NCI-H345 treated with DMSO at 0.1 percent for 48 hours (cell line): ENCODE data around the gene LAMA2.
"Not testable (repeated sequence)": the region's sequence is repeated elsewhere in the genome, so short reads cannot be mapped to it uniquely, and the experiment has no call there.

Experiments
- DNase-seq: peaks from one replicate; lab custom pipeline; 2025; ENCODE audit not compliant: unreplicated experiment; lab: John Stamatoyannopoulos, UW

Gene LAMA2

DNA sequence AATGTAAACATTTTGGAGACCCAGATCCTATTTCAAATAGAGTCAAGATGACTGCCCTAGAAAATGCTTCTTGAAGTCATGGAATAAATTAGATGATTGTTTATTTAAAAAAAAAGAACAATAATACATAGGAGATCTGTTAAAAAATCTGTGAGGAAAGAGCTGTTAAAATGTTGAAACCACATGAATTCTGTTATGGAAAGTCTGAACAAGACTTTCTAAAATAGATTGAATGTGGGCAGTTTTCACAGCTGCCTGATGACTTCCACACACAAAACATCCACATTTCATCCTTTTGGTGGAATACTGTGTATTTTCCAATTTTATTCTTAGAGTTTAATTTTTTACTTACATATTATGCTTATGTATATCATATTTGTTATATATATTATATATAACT lies 186.1 kb downstream of the LAMA2 start:
- no peak for DNase-seq

DNA sequence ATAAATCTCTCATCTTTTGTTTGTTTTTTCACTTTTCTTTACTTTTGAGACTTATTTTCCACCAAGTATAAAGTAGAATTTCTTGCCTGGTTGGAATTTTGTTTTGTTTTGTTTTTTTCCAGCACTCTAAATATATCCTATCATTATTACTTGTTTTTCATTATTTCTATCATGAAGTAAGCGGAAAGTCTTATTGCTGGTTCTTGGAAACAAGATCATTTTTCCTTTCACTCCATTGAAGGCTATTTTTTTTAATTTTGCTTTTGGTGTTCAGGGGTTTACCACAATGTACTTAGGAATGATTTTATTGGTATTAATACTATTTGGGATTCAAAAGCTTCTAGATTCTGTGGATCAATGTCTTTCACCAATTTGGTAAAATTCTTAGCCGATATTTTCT lies 190.1 kb downstream of the LAMA2 start:
- DNase-seq, result no peak

DNA sequence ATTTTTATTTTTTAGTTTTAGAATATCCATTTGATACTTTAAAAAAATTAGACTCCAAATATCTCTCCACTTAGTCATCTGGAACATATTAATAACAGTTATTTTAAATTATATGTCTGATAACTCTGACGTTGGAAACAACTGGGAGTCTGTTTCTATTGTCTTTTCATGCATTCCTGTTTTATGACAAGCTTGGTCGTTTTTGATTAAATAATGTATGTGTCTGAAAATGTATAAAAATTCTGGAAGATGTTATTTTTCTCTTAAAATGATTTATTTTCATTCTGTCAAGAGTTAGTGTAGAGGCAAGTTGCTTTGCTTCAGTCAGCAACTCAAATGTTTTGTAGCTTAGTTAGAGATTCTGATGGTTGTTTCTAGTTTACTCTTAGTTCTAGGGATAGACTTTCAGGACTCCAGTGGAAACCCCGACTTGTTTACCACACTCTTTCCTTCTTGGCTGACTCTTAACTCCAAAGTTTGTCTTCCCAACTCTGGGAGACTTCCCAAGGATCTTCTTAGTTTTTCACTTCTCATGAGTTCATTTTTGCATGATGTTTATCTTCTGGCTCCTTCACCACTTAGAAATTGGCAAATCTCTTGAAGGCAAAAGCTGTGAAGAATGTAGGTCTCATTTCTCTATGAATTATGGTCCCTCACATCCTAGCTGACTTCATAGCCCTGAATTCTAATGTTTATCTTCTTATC lies 190.9 kb downstream of the LAMA2 start:
- DNase-seq, result no peak

DNA sequence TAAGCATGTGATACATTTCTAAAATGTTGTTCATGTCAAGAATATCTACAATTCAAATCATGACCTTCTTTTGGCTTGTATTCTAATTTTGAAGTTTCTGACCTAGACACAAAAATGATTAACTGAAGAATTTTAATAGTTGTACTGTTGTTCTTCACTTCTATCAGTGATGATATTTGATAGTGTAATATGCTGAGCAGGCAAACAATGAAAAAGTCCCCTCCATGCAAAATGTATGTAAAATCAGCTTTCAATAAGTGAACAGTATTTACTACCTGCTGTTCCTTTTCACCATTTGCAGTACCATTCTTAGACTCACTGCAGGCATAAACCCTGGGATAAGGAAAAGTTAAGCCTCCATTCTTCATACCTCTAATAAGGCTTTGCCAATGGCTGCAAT lies 201.5 kb downstream of the LAMA2 start:
- DNase-seq, result no peak

DNA sequence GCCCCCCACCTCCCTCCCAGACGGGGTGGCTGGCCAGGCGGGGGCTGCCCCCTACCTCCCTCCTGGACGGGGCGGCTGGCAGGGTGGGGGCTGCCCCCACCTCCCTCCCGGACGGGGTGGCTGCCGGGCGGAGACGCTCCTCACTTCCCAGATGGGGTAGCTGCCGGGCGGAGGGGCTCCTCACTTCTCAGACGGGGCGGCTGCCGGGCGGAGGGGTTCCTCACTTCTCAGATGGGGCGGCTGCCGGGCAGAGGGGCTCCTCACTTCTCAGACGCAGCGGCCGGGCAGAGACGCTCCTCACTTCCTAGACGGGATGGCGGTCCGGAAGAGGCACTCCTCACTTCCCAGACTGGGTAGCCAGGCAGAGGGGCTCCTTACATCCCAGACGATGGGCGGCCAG lies 205.5 kb downstream of the LAMA2 start:
- DNase-seq, result not testable (repeated sequence)

DNA sequence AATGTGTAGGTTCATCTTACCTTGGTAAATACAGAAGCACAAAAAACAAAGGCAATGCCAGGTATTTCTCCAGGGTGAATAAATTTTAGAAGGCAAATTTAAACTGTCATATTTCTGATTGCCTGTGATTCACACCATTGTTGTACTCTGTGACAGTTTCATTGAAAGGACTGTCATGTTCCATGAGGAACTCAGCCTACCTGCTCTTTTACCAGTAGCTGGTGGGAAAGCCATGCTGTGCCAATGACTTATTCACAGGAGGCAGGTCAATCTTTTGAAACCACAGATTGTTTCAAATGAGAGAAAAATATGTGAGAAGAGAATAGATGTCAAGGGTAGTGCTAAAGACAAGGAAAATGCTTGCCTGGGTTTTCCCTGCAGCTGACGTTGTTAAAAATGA lies 206.4 kb downstream of the LAMA2 start:
- DNase-seq, result no peak

- DNase-seq, result no peak
Measured at GRCh38 chr6:129094147-129094546, 211.2 kb downstream of the LAMA2 start.

DNA sequence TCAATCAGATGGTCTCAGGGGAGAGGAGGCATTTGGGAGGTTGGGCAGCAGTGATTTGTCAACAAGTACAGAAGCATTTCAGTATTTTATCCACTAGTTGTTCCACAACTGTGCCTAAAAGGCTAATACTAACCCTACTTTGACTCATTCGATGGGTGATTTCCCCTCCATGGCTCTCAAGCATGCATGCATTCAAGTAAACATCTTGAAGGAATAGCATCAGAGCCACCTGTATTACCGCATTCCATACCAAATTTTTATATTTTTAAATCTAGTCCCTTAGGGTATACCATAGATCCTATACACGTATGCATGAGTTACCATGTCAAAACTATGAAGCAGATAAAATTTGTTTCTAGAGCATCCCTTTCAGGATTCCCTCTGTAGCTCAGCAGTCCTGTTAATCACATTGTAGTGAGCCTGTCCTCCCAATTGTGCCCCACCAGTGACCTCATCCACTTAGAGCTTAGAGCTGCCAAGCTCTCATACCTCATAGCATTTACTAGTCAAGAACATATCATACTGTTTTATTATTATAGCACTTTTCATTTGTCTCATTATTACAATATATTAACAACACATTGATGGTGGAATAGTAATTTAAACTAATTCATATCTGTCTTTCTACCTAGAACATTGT lies 213.8 kb downstream of the LAMA2 start:
- no peak for DNase-seq

DNA sequence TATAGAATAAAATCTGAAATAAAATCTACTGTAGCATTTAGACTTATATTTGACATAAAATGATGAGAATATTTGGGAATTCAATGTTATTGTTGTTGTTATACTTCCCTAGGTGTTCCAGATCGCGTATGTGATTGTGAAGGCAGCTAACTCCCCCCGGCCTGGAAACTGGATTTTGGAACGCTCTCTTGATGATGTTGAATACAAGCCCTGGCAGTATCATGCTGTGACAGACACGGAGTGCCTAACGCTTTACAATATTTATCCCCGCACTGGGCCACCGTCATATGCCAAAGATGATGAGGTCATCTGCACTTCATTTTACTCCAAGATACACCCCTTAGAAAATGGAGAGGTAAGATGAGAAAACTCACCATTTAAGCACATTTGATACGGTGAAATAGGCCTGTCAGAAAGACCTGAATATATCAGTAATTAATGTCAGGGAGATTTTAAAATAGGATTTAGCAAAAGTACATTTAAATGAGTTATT lies 215.2 kb downstream of the LAMA2 start:
- no peak for DNase-seq

DNA sequence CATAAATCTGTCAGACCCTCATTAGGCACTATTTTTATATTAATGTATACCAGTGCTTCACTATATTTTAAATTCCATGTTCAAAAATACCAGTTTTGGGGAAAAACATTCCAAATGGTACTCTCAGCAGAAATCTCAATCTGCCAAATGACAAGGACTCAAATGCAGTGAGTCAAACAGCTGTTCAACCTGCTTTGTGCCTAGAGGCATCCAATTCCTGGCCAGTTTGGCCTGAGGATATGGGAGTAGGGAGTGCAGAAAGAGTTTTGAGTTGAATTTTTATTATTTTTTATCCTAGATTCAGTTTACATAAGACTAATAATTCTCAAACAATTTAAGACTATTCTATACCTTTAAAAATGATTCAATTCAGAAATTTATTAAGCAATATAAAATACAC lies 216.8 kb downstream of the LAMA2 start:
- DNase-seq, result no peak

DNA sequence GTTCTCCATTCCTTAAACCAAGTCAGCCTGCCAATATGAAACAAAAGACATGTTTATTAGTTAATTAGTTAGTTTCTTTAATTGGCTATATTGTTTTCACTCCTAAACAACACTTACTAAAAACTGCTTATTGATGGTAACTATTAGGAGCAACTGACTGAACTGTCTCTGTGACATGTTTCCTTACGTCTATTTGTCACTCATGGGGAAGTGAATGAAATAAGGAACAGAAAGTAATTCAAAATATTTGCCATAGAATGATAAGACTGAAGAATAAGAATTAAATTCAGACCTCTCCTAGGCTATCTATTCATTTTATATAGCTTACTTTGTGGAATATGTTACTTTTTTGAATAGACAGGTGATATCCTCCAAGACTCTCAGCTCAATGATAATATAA lies 217.2 kb downstream of the LAMA2 start:
- no peak for DNase-seq

DNA sequence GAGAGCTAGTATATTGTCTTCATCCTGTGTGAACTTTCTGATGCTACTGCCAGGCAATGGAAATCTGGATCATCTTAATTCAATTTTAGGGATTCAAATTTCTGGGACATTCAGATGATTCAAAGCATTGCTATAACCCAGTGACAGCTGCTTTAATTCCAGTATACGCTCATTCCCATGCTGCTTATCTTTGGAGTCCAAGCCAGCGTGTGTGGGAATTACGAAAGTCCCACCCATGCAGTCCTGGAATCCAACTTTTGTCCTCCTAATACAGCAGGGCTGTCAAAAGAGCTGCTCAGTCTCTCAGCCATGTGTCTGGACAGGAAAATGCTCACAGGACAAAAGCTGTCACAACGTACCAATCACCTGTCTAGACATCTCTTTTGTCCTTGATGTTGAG lies 219.8 kb downstream of the LAMA2 start:
- no peak for DNase-seq

DNA sequence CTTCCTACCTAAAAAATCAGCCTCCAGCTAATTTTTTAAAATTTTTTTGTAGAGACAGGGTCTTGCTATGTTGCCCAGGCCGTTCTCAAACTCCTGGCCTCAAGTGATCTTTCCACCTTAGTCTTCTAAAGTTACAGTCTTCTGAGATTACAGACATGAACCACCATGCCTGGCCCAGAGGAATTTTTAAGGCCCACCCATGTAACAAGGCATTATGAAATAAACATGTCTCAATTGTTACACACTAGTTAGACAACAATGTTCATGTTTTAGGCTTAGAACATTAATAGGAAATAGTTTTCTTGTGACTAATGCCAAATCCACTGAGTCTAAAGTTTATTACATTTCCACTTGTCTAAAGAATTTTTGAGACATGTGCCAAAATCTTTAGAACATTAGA lies 221.2 kb downstream of the LAMA2 start:
- no peak for DNase-seq

DNA sequence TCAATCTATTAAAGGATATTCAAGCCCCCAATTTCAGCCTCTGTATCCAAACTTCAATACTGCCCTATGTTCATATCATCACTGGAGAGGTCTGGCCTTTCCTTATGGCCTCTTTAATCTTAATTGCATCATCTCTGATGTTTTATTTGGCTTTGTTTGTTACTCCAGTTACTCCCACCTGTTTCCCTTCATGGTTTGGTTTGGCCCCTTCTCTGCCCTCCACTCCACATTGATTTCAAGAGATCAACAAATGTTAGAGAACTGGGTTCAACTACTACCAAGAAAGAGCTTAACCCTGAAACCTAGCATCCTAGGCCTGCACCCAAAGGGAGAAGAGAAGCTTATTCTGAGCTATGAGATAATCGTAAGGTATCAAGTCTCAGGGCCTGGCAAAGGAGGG lies 221.6 kb downstream of the LAMA2 start:
- DNase-seq, result no peak

- DNase-seq, result no peak
Measured at GRCh38 chr6:129105035-129105434, 222.1 kb downstream of the LAMA2 start.

DNA sequence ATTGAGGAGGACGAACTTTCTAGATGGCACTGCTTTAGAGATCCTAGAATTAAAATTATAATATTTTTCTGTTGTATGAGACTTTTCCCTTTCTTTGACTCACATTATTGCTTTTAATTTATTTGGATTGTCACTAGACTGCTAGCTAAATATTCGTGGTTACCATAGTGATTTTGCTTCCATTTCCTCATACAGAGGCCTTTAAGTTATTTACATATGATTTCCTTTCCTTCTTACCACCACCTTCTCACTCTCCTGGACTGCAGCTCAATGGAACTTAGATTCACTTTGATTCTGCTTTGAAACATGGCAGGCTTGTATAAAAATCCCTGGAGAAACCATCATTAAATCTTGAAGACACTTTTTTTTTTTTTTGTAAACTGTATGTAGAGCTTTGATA lies 222.9 kb downstream of the LAMA2 start:
- DNase-seq, result no peak

- no peak for DNase-seq
Measured at GRCh38 chr6:129108337-129108736, 225.4 kb downstream of the LAMA2 start.

GRCh38 chr6:129110690-129111343 lies 227.9 kb downstream of the LAMA2 start:
- DNase-seq, result no peak

GRCh38 chr6:129111346-129111745 lies 228.4 kb downstream of the LAMA2 start:
- DNase-seq, result no peak

DNA sequence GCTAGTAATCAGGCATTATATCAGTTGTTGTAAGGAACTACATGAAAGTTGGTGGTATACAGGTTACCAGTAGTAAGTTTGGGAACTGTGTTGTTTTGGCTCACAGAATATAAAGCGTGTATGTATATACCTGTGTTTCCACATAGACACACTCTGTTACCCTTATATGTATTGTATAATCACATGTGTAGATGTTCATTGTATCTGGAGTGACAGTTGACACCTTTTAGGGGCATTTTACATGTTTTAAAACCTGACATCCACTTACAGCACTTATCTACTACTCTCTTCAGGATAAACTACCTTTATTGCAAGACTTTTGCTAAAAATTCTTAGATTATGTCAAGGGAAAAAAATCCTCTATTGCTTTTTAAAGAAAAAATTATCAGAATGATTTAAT lies 228.9 kb downstream of the LAMA2 start:
- no peak for DNase-seq

- DNase-seq, result no peak
Measured at GRCh38 chr6:129112591-129112990, 229.7 kb downstream of the LAMA2 start.

DNA sequence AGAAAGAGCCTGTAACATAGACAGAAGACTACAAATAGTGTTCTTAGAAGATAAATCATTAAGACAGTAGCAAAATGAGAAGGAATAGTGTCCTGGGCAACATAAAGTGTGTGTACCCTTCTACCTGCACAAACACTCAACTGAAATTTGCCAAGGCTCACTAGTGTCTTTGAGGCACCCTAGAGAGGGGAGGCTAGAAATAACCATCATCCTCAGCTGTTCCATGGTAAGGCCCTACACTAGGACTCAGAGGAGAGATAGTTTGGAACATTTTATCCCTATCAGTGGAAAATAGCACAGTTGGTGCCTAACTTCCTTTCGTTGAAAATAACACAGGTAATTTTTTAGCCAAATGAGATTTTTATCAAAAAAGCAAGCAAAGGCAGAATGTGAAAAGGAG lies 230.7 kb downstream of the LAMA2 start:
- no peak for DNase-seq
